HG02981 (cell line): Measurements from ENCODE around the gene IRX4.

Experiments
- ATAC-seq: cut with Tn5 transposase; IDR thresholded peaks from one replicate; pipeline ENCODE4 v1.9.1; 2021; ENCODE audit warnings: mild to moderate bottlenecking, moderate library complexity; ENCODE audit not compliant: unreplicated experiment

Gene IRX4

DNA sequence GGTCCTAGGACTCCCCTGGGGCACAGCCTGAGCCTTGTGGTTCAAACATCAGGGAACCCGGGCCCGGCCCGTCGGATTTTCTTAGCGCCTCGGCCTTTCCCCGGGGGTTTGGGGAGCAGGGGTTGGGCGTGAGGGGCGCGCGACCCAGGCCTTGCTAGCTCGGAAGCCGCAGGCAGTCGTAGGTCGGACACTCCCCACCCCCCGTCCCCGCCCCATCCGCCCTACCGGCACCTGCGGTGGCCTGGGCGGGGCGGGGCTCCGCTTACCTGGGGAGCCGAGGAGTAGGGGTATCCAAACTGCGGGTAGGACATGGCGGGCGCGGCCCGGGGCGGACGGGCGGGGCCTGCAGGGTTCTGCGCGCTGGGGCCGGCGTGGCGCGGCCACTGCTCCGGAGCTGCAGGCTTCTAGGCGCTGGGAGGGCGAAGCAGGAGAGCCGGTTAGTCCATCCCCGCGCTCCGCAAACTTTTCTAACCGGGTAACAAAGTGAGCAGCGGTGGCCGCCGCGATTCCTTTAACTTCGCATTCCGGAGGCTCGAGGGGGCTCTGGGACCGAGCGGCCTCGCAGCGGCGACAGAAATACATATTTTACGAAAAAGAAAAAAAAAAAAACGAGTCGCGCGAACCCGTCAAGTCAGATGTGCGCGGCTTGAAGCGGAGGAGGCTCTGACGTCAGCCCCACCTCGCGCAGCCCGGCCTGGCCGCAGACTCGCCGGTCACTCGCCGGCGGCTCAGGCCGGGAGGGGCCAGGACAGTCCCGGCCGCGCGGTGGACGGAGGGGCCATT lies at the start of gene IRX4:
IRX4 (minus strand) TSS at position 589 of the 783 bp plus-strand sequence; CDS start at position 311, 278 bp downstream.
- no peak for ATAC-seq

DNA sequence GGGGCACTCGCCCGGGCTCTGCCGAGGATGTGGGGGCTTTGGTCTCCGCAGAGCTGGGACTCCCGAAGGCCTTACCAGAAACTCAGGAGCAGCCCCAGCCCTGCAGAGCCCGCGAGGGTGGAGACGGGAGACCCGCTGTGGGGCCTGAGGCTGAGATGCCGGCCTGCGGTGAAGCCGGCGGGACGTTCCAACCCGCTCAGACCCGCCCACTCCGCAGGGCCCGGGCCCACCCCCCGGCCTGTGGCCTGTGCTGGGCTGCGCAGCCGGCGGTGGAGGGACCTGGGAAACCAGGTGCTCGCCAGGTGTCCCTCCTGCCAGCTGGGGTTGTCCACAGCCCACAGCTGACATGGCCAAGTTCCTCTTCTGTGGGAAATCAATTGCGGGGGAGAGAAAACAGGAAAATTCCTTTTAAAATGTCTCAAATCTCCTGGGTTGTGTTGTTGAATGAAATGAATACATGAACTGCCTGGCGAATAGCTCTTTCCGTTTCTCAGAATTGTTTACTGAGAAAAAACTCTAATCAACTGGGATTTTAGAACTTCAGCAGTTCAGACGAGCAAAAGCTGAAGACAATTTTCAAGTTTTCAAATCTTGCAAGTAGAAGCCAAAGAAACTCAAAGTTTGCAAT lies 49.0 kb upstream of the IRX4 start:
- ATAC-seq = no peak

- ATAC-seq = no peak
Observed at GRCh38 chr5:1930880-1931603, 48.3 kb upstream of the IRX4 start.

- no peak for ATAC-seq
Observed at GRCh38 chr5:1930501-1930879, 47.8 kb upstream of the IRX4 start.

DNA sequence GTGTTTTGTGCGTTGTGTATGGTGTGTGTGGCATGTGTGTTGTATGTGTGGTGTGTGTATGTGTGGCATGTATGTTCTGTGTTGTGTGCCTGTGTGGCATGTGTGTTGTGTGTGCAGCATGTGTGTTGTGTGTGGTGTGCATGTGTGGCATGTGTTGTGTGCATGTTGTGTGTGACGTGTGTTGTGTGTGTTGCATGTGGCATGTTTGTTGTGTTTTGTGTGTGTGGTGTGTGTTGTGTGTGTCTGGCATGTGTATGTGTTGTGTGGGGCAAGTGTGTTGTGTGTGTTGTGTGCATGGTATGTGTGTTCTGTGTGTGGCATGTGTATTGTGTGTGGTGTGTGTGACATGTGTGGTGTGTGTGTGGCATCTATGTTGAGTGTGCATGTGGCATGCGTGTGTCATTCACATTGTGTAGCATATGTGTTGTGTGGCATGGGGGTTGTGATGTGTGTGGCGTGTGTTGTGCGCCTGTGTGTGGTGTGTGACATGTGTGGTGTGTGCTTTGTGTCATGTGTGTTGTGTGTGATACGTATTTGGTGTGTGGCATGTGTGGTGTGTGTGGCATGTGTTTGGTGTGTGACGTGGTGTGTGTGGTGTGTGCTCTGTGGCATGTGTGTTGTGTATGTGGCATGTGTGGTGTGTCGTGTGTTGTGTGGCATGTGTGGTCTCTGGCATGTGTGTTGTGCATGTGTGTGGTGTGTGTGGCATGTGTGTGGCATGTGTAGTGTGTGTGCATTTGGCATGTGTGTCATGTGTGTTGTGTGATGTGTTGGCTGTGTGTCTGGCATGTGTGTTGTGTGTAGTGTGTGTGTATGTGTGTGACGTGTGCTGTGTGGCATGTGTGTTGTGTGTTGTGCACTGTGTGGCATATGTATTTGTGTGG lies 46.6 kb upstream of the IRX4 start:
- ATAC-seq = no peak

DNA sequence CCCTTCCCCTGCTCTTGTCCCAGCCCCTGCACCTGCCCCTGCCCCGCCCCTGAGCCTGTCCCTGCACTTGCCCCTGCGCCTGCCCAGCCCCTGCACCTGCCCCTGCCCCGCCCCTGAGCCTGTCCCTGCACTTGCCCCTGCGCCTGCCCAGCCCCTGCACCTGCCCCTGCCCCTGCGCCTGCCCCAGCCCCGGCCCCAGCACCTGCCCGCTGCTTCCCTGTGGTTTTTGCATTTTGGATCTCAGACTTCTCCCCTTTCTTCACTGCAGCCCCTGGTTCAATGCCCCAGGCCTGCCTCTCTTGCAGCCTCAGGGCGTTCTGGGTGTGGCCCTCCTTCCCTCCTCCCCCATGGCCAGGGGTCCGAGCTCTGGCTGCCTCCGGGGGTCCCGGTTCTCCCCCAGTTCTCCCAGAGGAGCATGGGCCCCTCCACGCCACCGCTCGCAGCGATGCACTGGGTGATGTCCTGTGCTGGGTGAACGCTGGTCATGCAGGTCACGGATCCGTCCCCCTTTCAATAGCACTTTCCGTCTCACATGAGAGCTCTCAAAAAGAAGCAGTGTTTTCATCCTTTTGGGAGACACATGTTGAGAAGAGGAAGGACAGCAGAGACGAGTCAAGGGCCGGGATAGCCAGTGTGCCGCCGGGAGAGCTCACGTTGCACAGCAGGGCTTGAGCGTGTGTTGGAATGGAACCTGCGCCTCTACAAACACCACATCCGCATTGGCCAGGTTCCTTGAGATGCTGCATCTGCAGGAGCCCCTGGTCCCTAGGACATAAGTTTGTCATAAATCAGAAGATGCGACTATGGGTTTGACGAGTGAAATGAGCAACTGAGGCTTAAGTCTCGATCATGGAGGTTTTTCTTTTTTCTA lies 44.0 kb upstream of the IRX4 start:
- no peak for ATAC-seq

GRCh38 chr5:1926071-1926440 lies 43.3 kb upstream of the IRX4 start:
- no peak for ATAC-seq

DNA sequence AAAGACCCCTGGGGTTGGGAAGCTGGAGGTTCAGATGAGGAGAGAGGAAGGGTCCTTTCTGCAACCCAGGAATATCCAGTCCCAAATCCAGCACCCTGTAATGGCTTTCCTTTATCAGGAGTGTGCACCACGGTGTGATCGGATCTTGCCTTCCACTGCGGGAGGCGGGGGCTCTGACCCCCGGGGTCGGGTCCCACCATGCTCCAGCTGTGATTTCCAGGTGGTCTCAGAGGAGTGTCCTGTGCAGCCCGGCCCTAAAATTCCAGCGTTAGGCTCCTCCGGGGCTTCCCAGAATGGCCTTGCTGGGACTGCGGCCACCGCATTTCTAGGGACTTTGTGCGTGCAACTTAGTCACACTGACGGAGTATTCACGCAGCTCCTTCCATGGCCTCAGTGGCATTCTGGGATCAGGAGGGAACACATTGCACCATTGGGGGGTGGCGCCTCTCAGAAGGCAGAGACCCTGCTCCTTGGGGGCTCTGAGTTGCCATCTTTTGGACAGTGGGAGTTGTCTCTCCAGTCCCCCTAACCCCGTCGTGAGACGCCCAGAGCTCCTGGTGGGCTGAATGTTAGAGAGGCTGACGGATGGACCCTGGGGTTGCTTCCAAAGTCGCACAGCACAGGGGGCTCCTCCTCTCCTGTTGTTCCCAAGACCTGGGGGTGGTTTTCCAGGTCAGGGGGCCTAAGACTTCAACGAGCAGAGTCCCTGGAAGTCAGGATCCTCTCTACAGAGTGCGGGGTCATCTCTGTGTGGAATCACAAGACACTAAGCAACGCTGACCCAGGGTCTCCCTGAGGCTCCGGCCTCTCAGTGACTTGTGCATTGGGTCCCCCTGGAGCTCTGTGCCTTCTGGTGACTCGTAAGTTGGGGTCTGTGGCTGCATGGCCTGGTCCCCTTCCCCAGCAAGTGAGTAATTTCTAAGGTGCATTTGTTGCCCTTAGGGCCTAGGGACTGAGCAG lies 42.7 kb upstream of the IRX4 start:
- no peak for ATAC-seq

DNA sequence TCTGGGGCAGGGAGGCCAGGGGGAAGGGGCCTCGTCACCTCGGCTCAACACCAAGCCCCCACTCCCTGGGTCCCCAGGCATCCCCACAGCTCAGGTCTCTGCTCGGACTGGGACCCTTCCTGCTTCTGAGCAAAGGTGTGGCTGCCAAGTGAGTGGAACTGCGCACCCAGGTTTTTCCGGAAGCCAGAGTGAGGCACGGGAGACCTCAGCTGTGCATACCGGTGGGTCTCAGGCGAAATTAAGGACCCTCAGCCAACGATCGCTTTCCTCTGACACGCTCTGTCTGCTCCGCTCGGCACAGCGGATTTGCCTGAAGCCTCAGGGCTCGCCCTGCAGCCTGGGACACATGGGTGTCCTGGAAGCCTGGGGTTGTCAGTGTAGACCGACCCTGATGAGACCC lies 41.0 kb upstream of the IRX4 start:
- ATAC-seq = no peak

GRCh38 chr5:1923341-1923740 lies 40.6 kb upstream of the IRX4 start:
- ATAC-seq = no peak

DNA sequence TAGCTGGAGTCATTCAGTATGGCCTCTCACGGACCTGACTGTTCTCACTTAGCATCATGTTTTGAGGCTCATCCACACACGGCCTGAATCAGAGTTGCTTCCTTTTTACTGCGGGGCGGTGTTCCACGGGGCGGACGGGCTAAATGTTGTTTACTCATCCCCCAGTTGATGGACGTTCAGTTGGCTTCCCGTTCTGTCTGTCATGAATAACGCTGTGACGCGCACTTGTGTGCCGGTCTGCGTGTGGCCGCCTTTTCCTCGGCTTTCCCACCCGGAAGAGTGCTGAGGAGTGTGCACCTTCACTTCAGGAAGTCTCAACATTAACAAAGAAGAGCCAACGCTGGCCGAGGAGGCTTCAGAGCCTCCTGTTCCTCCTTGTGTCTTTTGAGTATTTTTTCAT lies 39.0 kb upstream of the IRX4 start:
- ATAC-seq = no peak

GRCh38 chr5:1919750-1920149 lies 37.0 kb upstream of the IRX4 start:
- no peak for ATAC-seq

DNA sequence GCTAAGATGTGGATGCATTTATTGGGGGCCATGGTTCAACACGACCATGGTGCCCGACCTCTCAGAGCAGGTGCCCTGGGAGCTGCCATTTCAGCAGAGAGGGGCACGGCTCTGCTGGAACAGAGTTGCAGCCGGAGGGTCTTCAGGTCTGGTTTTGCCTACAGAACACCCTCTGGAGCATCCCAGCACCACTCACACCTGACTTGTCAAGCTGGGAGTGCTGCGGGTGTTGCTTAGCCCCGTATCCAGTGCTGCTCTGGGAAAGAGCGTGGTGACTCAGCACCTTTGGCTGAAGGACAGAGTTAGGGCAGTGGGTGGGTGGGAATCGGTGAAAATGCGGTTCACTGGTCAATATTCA lies 36.5 kb upstream of the IRX4 start:
- no peak for ATAC-seq

DNA sequence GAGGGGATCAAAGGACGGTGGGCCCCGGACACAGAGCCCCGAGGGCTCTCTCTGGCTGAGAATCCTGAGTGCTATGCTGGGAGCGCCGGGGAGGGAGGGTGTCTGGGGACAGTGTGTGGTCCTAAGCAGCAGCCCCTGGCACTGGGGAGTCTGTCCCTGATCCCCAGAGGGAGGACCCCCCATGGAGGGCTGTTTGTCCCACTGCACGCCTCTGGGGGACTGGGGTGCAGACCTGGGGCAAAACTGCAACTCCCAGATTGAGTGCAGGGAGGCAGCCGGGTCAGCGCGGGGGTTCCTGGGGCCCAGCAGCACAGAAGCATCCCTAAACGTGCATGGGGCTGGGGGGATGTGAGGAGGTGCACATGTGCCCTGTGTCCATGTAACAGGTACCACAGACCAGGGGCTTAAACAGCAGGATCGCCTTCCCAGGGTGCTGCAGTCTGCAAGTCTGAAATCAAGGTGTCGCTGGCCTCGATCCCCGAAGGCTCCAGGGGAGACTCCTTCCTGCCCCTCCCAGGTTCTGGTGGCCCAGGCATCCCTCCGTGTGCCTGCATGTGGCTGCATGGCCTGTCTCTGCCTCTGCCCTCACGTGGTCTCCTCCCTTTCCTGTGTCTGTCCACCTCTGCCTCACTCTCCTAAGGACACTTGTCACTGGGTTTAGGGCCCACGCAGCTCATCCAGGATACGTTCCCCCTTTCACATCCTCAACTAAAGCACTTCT lies 35.9 kb upstream of the IRX4 start:
- ATAC-seq = no peak

DNA sequence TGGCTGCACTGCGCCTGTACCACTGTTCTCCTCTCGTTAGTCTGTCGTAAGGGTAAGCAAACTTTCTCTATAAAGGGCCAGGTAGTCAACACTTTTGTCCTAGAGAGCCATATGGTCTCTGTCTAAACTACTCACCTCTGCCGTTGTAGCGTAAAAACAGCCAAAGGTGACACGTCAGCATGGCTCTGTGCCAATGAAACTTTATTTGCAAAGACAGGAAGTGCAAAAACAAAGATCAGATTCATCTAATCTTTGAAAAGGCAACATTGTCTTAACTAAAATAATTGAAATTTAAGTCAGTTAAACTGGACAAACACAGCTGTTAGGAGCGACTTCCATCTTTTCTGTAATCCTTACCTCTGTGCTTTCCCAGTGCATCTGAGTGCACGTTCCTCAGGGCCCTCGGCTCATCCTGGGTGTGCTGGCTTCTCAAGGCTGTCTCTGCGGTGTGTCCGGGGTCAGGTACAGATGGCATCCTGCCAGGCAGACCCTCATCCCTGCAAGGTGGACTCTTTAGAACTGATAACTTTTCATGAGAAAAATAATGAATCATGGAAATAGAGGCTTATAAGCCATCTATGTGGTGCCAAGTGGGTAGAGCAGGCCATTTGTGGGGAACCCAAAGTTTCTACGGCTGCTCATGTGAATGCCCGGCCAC lies 35.2 kb upstream of the IRX4 start:
- no peak for ATAC-seq

GRCh38 chr5:1916041-1917001 lies 33.6 kb upstream of the IRX4 start:
- ATAC-seq = no peak

DNA sequence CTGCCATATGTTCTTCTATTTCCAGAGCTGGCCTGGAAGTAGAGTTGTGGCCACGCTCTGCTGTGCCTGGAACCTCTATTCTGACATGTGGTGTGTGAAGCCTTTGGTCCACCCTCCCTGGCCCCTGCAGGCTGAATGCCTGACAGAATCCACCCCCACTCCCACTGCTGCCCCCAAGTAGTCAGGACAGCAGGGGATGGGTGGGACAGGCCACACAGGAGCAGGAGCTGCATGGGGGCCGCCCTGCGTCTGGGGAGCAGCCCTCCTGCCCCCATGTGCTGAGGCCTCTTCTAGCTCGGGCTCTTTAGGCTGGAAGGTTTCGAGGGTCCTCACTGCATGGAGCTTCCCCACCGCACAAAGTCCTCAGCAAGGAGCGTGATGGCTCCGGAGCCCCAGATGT lies 32.6 kb upstream of the IRX4 start:
- ATAC-seq = no peak
